Activated T-helper 17 cell treated with anti-CD3 and anti-CD28 coated beads, Interleukin-2, amount 50 U/mL, for 72 hours (primary cell): ENCODE results near the gene SF3B2. TPM values are rescaled to one million over a fixed set of nuclear protein-coding genes. Genes with fewer than 3 reads are reported as not detected.
"Not testable (repeated sequence)": the region's sequence is repeated elsewhere in the genome, so short reads cannot be mapped to it uniquely, and the experiment has no call there.

Experiments
- ATAC-seq: fragments of 150-1000 bp; cut with Tn5 transposase; replicated peaks from 2 replicates; pipeline ENCODE4 v1.10.0; 2021; ENCODE audit warnings: mild to moderate bottlenecking, moderate library complexity
- H3K27ac Mint-ChIP-seq: one replicate; pipeline ENCODE4 v1.8.0; 2022; ENCODE audit warnings: mixed read lengths
- H3K27me3 Mint-ChIP-seq: one replicate; pipeline ENCODE4 v1.8.0; 2022; ENCODE audit warnings: mixed read lengths
- H3K36me3 Mint-ChIP-seq: one replicate; pipeline ENCODE4 v1.8.0; 2022; ENCODE audit warnings: low read depth, mild to moderate bottlenecking, mixed read lengths
- H3K4me1 Mint-ChIP-seq: one replicate; pipeline ENCODE4 v1.8.0; 2022; ENCODE audit warnings: mixed read lengths
- H3K4me3 Mint-ChIP-seq: one replicate; pipeline ENCODE4 v1.8.0; 2022; ENCODE audit warnings: mild to moderate bottlenecking, mixed read lengths
- H3K9me3 Mint-ChIP-seq: one replicate; pipeline ENCODE4 v1.8.0; 2022; ENCODE audit warnings: mixed read lengths
- total RNA-seq, 2 donors: library from RNA; stranded (reverse); gene quantifications; one replicate each; pipeline ENCODE4 v1.2.3, GENCODE V29; 2022

SF3B2 gene
- total RNA-seq, 2 donors from 2014 or later, result 201 to 237 TPM

DNA sequence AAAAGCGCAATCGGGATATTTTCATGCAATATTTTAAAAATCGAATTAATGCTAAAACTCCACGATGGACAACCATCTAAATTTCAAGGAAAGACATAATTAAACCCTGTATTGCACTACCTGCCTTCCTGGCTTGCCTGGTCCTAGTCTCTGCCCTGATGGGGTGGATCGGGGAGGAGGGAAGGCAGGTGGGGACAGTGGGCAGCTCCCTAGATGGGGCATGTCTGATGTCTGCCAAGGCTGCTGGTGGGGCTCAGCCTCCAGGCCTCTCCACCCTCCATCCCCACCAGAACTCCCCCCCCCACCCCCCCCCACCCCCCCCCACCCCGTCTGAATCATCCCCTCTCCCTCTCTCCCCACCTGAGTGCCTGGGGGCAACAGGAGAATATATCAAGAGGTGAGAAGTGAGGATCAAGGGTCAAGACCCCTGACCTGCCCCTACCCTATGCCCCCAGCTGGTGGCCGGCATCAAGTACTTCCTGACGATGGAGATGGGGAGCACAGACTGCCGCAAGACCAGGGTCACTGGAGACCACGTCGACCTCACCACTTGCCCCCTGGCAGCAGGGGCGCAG is 39.7 kb upstream of the SF3B2 start:
- H3K36me3 Mint-ChIP-seq, result no peaks in the 10 kb centered on the region
- no peaks in the 10 kb centered on the region for H3K4me1 Mint-ChIP-seq
- no peaks in the 10 kb centered on the region for H3K9me3 Mint-ChIP-seq
- H3K27me3 Mint-ChIP-seq, result no peaks in the 10 kb centered on the region
- no peak overlapping the region for H3K4me3 Mint-ChIP-seq
- H3K27ac Mint-ChIP-seq, result no peak overlapping the region
- ATAC-seq, result no peak

DNA sequence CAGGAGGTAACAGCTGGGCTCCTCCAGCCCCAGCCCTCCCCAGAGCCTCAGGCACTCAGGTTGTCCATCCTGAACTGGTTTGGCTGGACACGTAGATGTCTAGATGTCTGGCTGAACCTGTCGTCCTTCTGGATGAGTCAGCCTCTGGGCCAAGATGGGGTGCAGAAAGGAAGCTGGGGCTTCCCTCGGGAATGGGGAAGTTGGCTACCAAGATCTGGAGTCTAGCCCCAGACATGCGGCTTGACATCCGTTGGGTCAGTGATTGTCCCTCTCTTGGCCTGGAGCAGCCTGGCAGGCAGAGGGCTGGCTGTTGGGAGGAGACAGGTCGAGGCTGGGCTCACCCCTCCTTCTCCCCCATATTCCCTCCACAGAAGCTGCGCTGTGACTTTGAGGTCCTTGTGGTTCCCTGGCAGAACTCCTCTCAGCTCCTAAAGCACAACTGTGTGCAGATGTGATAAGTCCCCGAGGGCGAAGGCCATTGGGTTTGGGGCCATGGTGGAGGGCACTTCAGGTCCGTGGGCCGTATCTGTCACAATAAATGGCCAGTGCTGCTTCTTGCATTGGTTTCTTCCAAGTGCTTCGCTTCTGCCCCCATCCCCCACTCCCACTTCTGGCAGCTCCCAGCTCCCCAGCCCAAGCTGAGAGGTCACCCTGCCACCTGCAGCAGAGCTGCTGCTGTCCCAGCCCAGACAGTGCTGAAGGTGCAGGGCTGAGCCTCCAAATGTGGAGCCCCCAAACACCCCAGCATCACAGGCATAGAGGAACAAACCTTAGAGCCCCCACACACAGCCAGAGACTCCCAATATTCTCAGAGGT is 39.0 kb upstream of the SF3B2 start:
- Mint-ChIP-seq H3K4me3 (no peak overlapping the region), H3K36me3 (no peaks in the 10 kb centered on the region), H3K27me3 (no peaks in the 10 kb centered on the region), H3K9me3 (no peaks in the 10 kb centered on the region), H3K27ac (no peak overlapping the region), H3K4me1 (no peaks in the 10 kb centered on the region)
- ATAC-seq, result no peak

- Mint-ChIP-seq H3K4me3 (no peak overlapping the region), H3K4me1 (no peaks in the 10 kb centered on the region), H3K9me3 (no peaks in the 10 kb centered on the region), H3K36me3 (no peaks in the 10 kb centered on the region), H3K27me3 (no peaks in the 10 kb centered on the region), H3K27ac (no peak overlapping the region)
- ATAC-seq, result no peak
These were observed 38.4 kb upstream of the SF3B2 start for GRCh38 chr11:66013762-66014100.

DNA sequence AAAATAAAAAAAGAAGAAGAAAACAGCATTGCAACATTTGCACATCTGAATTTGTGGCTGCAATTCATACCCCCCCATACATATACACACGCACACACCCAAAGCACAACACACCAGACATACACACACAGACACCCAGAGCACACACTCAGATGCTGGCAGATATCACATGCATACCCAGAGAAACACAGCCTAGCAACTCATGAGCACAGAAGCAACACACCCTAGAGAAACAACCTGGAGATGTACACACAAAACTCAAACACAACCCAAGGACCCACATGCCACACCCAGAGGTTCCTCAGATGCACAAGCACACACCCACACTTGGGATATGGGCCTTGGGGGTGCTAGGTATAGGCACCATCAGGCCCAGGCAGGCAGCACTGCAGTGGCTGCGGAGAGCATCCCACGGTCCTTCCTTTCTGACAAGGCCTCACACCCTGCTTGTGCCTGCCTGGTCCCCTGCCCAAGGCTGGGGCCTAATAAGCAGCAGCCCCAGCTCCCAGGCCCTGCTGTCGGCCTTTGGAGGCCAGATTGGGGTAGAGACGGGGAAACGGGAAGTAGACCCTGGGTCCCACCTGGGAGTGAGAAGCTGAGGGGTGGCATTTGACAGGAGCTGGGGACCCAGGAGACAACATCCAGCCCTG is 37.2 kb upstream of the SF3B2 start:
- H3K36me3 Mint-ChIP-seq, result no peaks in the 10 kb centered on the region
- H3K27ac Mint-ChIP-seq, result no peak overlapping the region
- no peak for ATAC-seq
- no peak overlapping the region for H3K4me3 Mint-ChIP-seq
- no peaks in the 10 kb centered on the region for H3K4me1 Mint-ChIP-seq
- no peaks in the 10 kb centered on the region for H3K27me3 Mint-ChIP-seq
- no peaks in the 10 kb centered on the region for H3K9me3 Mint-ChIP-seq

- H3K27me3 Mint-ChIP-seq, result no peaks in the 10 kb centered on the region
- no peak overlapping the region for H3K4me3 Mint-ChIP-seq
- H3K27ac Mint-ChIP-seq, result no peak overlapping the region
- no peaks in the 10 kb centered on the region for H3K4me1 Mint-ChIP-seq
- ATAC-seq, result no peak
- H3K36me3 Mint-ChIP-seq, result no peaks in the 10 kb centered on the region
- H3K9me3 Mint-ChIP-seq, result no peaks in the 10 kb centered on the region
These were observed 36.7 kb upstream of the SF3B2 start for GRCh38 chr11:66015454-66015881.

DNA sequence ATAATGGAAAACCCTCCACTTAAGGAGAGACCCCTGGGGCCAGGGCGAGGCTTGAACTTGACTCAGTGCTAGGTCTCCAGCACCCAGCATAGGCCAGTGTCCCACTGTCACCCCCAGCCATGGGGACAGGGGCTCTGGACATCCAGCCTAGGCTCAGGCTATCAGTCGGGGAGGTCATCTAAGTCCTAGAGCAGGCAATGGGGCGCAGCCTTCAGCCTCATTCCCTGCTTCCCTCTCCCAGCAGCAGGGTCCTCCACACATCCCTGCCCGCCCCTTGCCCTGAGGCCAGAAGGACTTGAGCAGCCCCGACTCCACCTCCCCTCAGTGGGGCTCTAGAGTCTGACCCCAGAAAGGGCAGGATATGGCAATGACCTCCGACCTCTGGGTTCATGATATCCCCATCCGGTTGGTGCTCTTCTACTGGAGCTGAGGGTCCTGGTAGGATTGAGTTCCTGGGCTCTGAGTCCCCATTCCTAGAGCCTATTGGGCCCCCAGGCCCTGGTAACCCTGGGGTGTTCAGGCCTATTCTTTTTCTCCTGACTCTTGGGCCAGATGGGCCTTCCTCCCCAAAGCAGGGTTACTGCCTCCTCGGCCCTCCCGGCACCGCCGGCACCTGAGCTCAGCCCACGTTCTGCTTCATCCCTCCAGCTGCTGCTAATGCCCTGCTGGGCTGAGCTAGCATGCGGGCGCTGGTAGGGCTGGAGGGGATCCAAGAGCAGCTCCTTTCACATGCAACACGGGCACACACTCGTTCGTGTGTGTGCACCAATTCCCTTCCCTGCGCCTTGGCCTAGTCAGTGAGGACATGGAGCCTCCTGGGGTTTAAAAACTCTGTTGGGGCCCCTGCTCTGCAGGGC is 36.0 kb upstream of the SF3B2 start:
- Mint-ChIP-seq H3K4me3 (no peak overlapping the region), H3K36me3 (no peaks in the 10 kb centered on the region), H3K27me3 (no peaks in the 10 kb centered on the region), H3K4me1 (no peaks in the 10 kb centered on the region), H3K9me3 (no peaks in the 10 kb centered on the region), H3K27ac (no peak overlapping the region)
- no peak for ATAC-seq

GRCh38 chr11:66016793-66017177 is 35.4 kb upstream of the SF3B2 start:
- Mint-ChIP-seq H3K4me1 (no peaks in the 10 kb centered on the region), H3K4me3 (no peak overlapping the region), H3K27me3 (no peaks in the 10 kb centered on the region), H3K9me3 (no peaks in the 10 kb centered on the region), H3K36me3 (no peaks in the 10 kb centered on the region), H3K27ac (no peak overlapping the region)
- ATAC-seq, result no peak

GRCh38 chr11:66017321-66017720 is 34.8 kb upstream of the SF3B2 start:
- peak overlapping the region; percentile 37 for H3K27ac Mint-ChIP-seq
- ATAC-seq, result no peak

GRCh38 chr11:66020212-66020611 is 32.0 kb upstream of the SF3B2 start:
- Mint-ChIP-seq H3K27me3 (peaks cover 5% of the 10 kb centered on the region), H3K36me3 (no peaks in the 10 kb centered on the region), H3K9me3 (no peaks in the 10 kb centered on the region), H3K27ac (peak overlapping the region; percentile 36), H3K4me3 (peak overlapping the region; percentile 20), H3K4me1 (peaks cover 4% of the 10 kb centered on the region)
- no peak for ATAC-seq

More at GRCh38 chr11:66017321-66017720, 34.8 kb upstream of the SF3B2 start:
- no peaks in the 10 kb centered on the region for H3K9me3 Mint-ChIP-seq
- no peaks in the 10 kb centered on the region for H3K36me3 Mint-ChIP-seq
- H3K27me3 Mint-ChIP-seq, result no peaks in the 10 kb centered on the region
- H3K4me1 Mint-ChIP-seq, result no peaks in the 10 kb centered on the region
- H3K4me3 Mint-ChIP-seq, result no peak overlapping the region

GRCh38 chr11:66020618-66021357 is 31.4 kb upstream of the SF3B2 start:
- ATAC-seq, result peak; percentile 81
- H3K9me3 Mint-ChIP-seq, result no peaks in the 10 kb centered on the region
- peak overlapping the region; percentile 36 for H3K27ac Mint-ChIP-seq
- H3K36me3 Mint-ChIP-seq, result no peaks in the 10 kb centered on the region
- H3K4me3 Mint-ChIP-seq, result peak overlapping the region; percentile 20
- H3K4me1 Mint-ChIP-seq, result peaks cover 4% of the 10 kb centered on the region
- H3K27me3 Mint-ChIP-seq, result peaks cover 5% of the 10 kb centered on the region

GRCh38 chr11:66022401-66023185 is 29.6 kb upstream of the SF3B2 start:
- Mint-ChIP-seq H3K4me3 (peak overlapping the region; percentile 59), H3K27ac (peak overlapping the region; percentile 74), H3K4me1 (peaks cover 4% of the 10 kb centered on the region), H3K36me3 (no peaks in the 10 kb centered on the region), H3K27me3 (peaks cover 5% of the 10 kb centered on the region), H3K9me3 (no peaks in the 10 kb centered on the region)
- peak; percentile 85 for ATAC-seq

- not testable (repeated sequence) for ATAC-seq, H3K4me3 Mint-ChIP-seq, H3K9me3 Mint-ChIP-seq, H3K36me3 Mint-ChIP-seq, H3K4me1 Mint-ChIP-seq, H3K27ac Mint-ChIP-seq, H3K27me3 Mint-ChIP-seq
These were observed 29.1 kb upstream of the SF3B2 start for GRCh38 chr11:66023186-66023440.

DNA sequence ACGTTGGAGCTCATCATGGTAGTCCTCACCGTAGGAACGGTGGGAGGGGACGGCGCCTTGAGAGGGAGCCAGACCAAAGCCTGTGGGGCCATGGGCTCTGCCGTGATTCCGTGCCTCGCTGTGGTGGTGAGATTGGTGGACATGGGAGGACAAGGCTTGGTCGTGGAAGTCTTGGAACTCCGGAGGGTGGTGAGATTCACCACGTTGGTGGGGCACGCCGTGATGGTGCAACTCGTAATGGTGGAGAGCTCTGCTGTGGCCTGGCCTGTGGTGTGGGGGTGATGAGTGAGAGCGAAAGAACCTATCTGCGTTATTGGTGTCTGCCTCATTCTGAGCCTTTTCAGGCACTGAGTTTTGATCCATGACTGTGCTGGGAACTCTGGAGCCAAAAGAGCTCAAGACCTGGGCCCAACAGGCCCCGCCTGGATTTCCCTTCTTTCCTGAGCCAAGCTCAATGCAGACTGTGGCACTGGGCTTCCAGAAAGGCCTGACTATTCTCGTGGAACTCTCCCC is 26.1 kb upstream of the SF3B2 start, which contains the start of gene CATSPER1:
TSS of gene CATSPER1 (minus strand) at position 463 of the 513 bp plus-strand sequence. CDS start at position 363, 100 bp downstream.
- peak within 1 kb of the TSS; percentile 34 for H3K27ac Mint-ChIP-seq
- ATAC-seq, result no peak
- no peak within 1 kb of the TSS for H3K4me3 Mint-ChIP-seq
- peaks cover 5% of the 10 kb centered on the region for H3K27me3 Mint-ChIP-seq
- H3K9me3 Mint-ChIP-seq, result no peaks in the 10 kb centered on the region
- H3K4me1 Mint-ChIP-seq, result peaks cover 4% of the 10 kb centered on the region
- H3K36me3 Mint-ChIP-seq, result no peaks in the 10 kb centered on the region
